Endothelial cell of umbilical vein (primary cell): ENCODE measurements around the gene PLK5. TPM values are rescaled to one million over a fixed set of nuclear protein-coding genes. Genes with fewer than 3 reads are reported as not detected.
"Not testable (repeated sequence)": the region's sequence is repeated elsewhere in the genome, so short reads cannot be mapped to it uniquely, and the experiment has no call there.

Source experiments
- BruUV-seq: library from RNA; stranded (reverse); fragments of 400-500 nt; replicated peaks from 2 replicates; lab custom pipeline; 2021; lab: Mats Ljungman, UMichigan
- CTCF ChIA-PET: fragments of 300-600, 350-600 bp; sonication (Branson Sonifier 250); formaldehyde crosslinking; loops from one replicate; lab custom pipeline; 2021; ENCODE audit warnings: antibody characterized with exemption, inconsistent platforms; lab: Charles Lee
- POLR2A ChIA-PET: fragments of 300-600, 350-600 bp; sonication (Branson Sonifier 250); formaldehyde crosslinking; loops from one replicate; lab custom pipeline; 2021; ENCODE audit warnings: antibody characterized with exemption, inconsistent platforms; lab: Charles Lee
- DNase-seq: peaks from one replicate; pipeline ENCODE4 v3.0.0-alpha.2; 2011; ENCODE audit warnings: low read depth, low spot score
- FAIRE-seq: peaks from 2 replicates; lab custom pipeline; 2011; peaks lifted over from hg19 to GRCh38; lab: Jason Lieb, UNC
- H2AFZ ChIP-seq: 2 replicates; pipeline ENCODE4 v1.6.0; 2012; ENCODE audit warnings: low read depth, low read length, control low read depth, inconsistent platforms
- H3K27ac ChIP-seq: 2 replicates; pipeline ENCODE4 v1.5.1; 2011; ENCODE audit warnings: low read depth, mild to moderate bottlenecking, control low read depth, low read length, moderate library complexity; ENCODE audit not compliant: insufficient read depth
- H3K27me3 ChIP-seq, 2 experiments: 2 replicates each; pipeline versions ENCODE4 v1.6.0 to v1.6.1; 2011; ENCODE audit warnings: low read length in 2 of 2, mixed read lengths in 1 of 2; ENCODE audit not compliant: control insufficient read depth in 2 of 2, insufficient read depth in 2 of 2
- H3K36me3 ChIP-seq, 2 experiments: 2 replicates in 1 of 2; 3 replicates in 1 of 2; pipeline ENCODE4 v1.5.1; 2011; ENCODE audit warnings: low read length in 2 of 2, mild to moderate bottlenecking in 1 of 2, moderate library complexity in 1 of 2; ENCODE audit not compliant: control insufficient read depth in 2 of 2, insufficient read depth in 2 of 2; ENCODE audit errors: extremely low read depth in 1 of 2
- H3K4me1 ChIP-seq: 3 replicates; pipeline ENCODE4 v1.5.1; 2011; ENCODE audit warnings: mild to moderate bottlenecking, low read length; ENCODE audit not compliant: control insufficient read depth, insufficient read depth; ENCODE audit errors: extremely low read depth
- H3K4me2 ChIP-seq: 2 replicates; pipeline ENCODE4 v1.6.1; 2011; ENCODE audit warnings: low read length, control low read depth, mixed read lengths; ENCODE audit not compliant: insufficient read depth
- H3K4me3 ChIP-seq, 3 experiments: fragments of 200-600 bp in 1 of 3; sonication (generic), shearing (Covaris generic) in 1 of 3; replicated peaks in 1 of 3; 2 replicates each; pipeline ENCODE4 v1.5.1; 2011 to 2016; ENCODE audit warnings: control low read depth in 3 of 3, low read length in 3 of 3, mild to moderate bottlenecking in 2 of 3, inconsistent platforms in 1 of 3, low read depth in 1 of 3, moderate library complexity in 1 of 3; ENCODE audit not compliant: insufficient read depth in 1 of 3
- H3K79me2 ChIP-seq: 2 replicates; pipeline ENCODE4 v1.6.0; 2012; ENCODE audit warnings: low read length, inconsistent platforms; ENCODE audit not compliant: control insufficient read depth, insufficient read depth
- H3K9ac ChIP-seq: replicated peaks from 2 replicates; pipeline ENCODE3; 2011; ENCODE audit warnings: low read length, control low read depth; ENCODE audit not compliant: insufficient read depth; ENCODE audit errors: extremely low read depth
- H3K9me1 ChIP-seq: replicated peaks from 3 replicates; pipeline ENCODE4 v1.6.0; 2011; ENCODE audit warnings: mild to moderate bottlenecking, low read length; ENCODE audit not compliant: control insufficient read depth, insufficient read depth; ENCODE audit errors: extremely low read depth
- H3K9me3 ChIP-seq: replicated peaks from 2 replicates; pipeline ENCODE4 v1.5.1; 2012; ENCODE audit warnings: low read length, inconsistent platforms; ENCODE audit not compliant: control insufficient read depth, insufficient read depth
- H4K20me1 ChIP-seq: replicated peaks from 2 replicates; pipeline ENCODE3; 2011; ENCODE audit warnings: mild to moderate bottlenecking, low read length; ENCODE audit not compliant: control insufficient read depth, insufficient read depth; ENCODE audit errors: extremely low read depth
- EZH2 ChIP-seq: IDR thresholded peaks from 2 replicates; pipeline ENCODE4 v1.6.1; 2012; ENCODE audit warnings: borderline replicate concordance, low read depth, mild to moderate bottlenecking, moderate library complexity, low read length, inconsistent platforms; ENCODE audit not compliant: severe bottlenecking
- FOS ChIP-seq: IDR thresholded peaks from 2 replicates; pipeline ENCODE4 v1.6.1; 2011; ENCODE audit warnings: mild to moderate bottlenecking, low read length, moderate library complexity, borderline replicate concordance; ENCODE audit not compliant: insufficient read depth
- GATA2 ChIP-seq: IDR thresholded peaks from 2 replicates; pipeline ENCODE4 v1.7.0; 2011; ENCODE audit warnings: low read depth, mild to moderate bottlenecking, moderate library complexity, mixed read lengths, low read length; ENCODE audit not compliant: insufficient read length, insufficient read depth
- JUN ChIP-seq: IDR thresholded peaks from 2 replicates; pipeline ENCODE4 v1.6.1; 2011; ENCODE audit warnings: borderline replicate concordance, low read depth; ENCODE audit not compliant: insufficient read length, insufficient read depth
- MYC ChIP-seq: IDR thresholded peaks from one replicate; pipeline ENCODE4 v1.6.1; 2011; ENCODE audit warnings: mild to moderate bottlenecking, low read depth, low read length
- POLR2A ChIP-seq: IDR thresholded peaks from 2 replicates; pipeline ENCODE4 v1.6.1; 2012; ENCODE audit warnings: low read depth, mild to moderate bottlenecking, control low read depth, low read length
- POLR2AphosphoS5 ChIP-seq: IDR thresholded peaks from 2 replicates; pipeline ENCODE4 v1.6.1; 2012; ENCODE audit warnings: low read depth, mild to moderate bottlenecking, control low read depth, low read length, moderate library complexity; ENCODE audit not compliant: insufficient read depth
- dilution Hi-C: fragments of 300-500 bp; cut with MboI; formaldehyde crosslinking; loops from one replicate; pipeline ENCODE4 v1.15.0; 2019; ENCODE audit warnings: low sequenced_read_pairs; ENCODE audit not compliant: extremely low pct_ligation_motif_present
- intact Hi-C: fragments of 100-400 bp; cut with micrococcal nuclease; formaldehyde crosslinking; loops from one replicate; pipeline ENCODE4 v1.10.0; 2022
- polyA plus RNA-seq, 4 experiments: library from polyadenylated mRNA; depleted of rRNA in 3 of 4; stranded (reverse) in 3 of 4; unstranded in 1 of 4; fragments of >200 nt; gene quantifications; 2 replicates each; pipeline versions ENCODE4 v1.2.1 to v1.2.3, GENCODE V29; 2011 to 2012; ENCODE audit warnings: missing spikeins in 1 of 4
- total RNA-seq: library from RNA; stranded (reverse); gene quantifications from 2 replicates; pipeline ENCODE4 v1.2.3, GENCODE V29; 2021
- TF ChIP-seq, protein P1 (sequence below), 2 donors: IDR thresholded peaks; 1 replicate in 1 of 2; 2 replicates in 1 of 2; pipeline ENCODE4 v1.5.1; 2011; ENCODE audit warnings: low read length in 2 of 2, mild to moderate bottlenecking in 2 of 2, moderate library complexity in 2 of 2, control low read depth in 1 of 2, inconsistent platforms in 1 of 2, low read depth in 1 of 2; ENCODE audit not compliant: insufficient read depth in 1 of 2; ENCODE audit errors: extremely low read depth in 1 of 2
- TF ChIP-seq, protein P2 (sequence below): IDR thresholded peaks from 2 replicates; pipeline ENCODE4 v1.6.1; 2011; ENCODE audit not compliant: insufficient read depth, insufficient read length

The PLK5 gene
- total and polyA plus RNA-seq, 2 donors (not counting 3 experiments of a cell fraction or from before 2014, with no cell fraction given) = not detected

DNA sequence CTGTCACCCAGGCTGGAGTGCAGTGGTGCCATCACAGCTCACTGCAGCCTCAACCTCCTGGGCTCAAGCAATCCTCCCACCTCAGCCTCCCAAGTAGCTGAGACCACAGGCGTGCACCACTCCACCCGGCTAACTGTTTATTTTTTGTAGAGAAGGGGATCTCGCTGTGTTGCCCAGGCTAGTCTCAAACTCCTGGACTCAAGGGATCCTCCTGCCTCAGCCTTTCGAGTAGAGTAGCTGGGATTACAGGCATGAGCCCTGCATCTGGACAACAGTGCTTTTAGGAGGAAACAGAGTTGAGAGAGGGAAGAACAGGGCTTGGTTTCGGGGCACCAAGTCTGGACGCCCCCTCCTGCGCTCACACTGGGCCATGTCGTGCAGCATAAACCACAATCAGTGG is 4.1 kb upstream of the PLK5 start:
- BruUV-seq, dilution Hi-C loops, H3K4me2 ChIP-seq, H3K4me3 ChIP-seq, H3K36me3 ChIP-seq, H4K20me1 ChIP-seq, H3K9ac ChIP-seq, CTCF ChIA-PET, H3K79me2 ChIP-seq, H2AFZ ChIP-seq, intact Hi-C loops, POLR2A ChIA-PET, H3K27ac ChIP-seq, H3K9me1 ChIP-seq, H3K27me3 ChIP-seq, H3K4me1 ChIP-seq, H3K9me3 ChIP-seq, FAIRE-seq, DNase-seq: not testable (repeated sequence)

DNA sequence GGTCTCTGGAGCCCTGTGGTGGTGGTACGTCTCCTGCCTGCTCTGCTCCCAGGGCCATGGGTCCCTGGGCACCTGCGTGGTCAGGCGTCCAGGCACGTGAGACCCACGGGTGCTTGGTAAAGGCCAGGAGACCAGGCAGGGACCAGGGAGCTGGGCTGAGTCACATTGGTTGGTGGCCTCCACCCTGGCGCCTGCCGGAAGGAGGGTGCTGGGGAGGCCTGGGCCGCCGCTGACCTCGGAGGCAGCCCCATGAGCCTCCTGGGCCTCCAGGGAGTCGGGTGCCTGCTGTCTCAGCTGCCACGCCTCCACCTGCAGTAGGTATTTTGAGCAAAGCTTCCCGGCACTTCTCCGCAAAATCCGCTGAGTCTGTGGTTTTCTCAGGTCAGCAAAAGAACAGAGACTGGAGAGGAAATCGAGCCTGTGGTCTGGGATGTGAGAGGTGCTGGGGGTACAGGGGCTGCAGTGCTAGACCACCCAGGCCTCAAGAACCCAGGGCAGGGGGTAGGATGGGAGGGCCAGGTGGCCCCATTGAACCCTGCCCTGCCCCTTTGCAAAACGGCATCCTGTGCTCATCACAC is 3.6 kb upstream of the PLK5 start:
- Histone ChIP-seq H3K79me2 (no peaks in the 10 kb centered on the region), H2AFZ (no peak overlapping the region), H4K20me1 (no peaks in the 10 kb centered on the region), H3K36me3 (no peaks in the 10 kb centered on the region), H3K4me3 (no peak overlapping the region), H3K9ac (no peak overlapping the region), H3K9me1 (no peaks in the 10 kb centered on the region), H3K4me2 (no peak overlapping the region), H3K9me3 (no peaks in the 10 kb centered on the region), H3K27me3 (peaks cover 9 to 12% of the 10 kb centered on the region in 2 experiments), H3K4me1 (no peaks in the 10 kb centered on the region), H3K27ac (no peak overlapping the region)
- dilution Hi-C loops = no loop called here
- intact Hi-C loops = no loop called here
- POLR2A ChIA-PET = no interaction called here
- TF ChIP-seq EZH2 = no peak
- TF ChIP-seq, protein P1, sequence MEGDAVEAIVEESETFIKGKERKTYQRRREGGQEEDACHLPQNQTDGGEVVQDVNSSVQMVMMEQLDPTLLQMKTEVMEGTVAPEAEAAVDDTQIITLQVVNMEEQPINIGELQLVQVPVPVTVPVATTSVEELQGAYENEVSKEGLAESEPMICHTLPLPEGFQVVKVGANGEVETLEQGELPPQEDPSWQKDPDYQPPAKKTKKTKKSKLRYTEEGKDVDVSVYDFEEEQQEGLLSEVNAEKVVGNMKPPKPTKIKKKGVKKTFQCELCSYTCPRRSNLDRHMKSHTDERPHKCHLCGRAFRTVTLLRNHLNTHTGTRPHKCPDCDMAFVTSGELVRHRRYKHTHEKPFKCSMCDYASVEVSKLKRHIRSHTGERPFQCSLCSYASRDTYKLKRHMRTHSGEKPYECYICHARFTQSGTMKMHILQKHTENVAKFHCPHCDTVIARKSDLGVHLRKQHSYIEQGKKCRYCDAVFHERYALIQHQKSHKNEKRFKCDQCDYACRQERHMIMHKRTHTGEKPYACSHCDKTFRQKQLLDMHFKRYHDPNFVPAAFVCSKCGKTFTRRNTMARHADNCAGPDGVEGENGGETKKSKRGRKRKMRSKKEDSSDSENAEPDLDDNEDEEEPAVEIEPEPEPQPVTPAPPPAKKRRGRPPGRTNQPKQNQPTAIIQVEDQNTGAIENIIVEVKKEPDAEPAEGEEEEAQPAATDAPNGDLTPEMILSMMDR (IDR thresholded peaks at IDR 0.05; ENCODE audit: extremely low read depth in 1 of 2, insufficient read depth in 1 of 2, low read depth in 1 of 2, low read length in 2 of 2) = no peak
- TF ChIP-seq FOS = no peak
- TF ChIP-seq, protein P2, sequence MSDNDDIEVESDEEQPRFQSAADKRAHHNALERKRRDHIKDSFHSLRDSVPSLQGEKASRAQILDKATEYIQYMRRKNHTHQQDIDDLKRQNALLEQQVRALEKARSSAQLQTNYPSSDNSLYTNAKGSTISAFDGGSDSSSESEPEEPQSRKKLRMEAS = no peak
- no peak for TF ChIP-seq POLR2AphosphoS5
- no peak for TF ChIP-seq GATA2
- no peak for TF ChIP-seq POLR2A
- no peak for TF ChIP-seq MYC
- no peak for TF ChIP-seq JUN
- no peak for DNase-seq
- no peak for FAIRE-seq
- CTCF ChIA-PET = no interaction called here
- no TSS peak for BruUV-seq
